ENCODE results near the gene NUP42.

DNA sequence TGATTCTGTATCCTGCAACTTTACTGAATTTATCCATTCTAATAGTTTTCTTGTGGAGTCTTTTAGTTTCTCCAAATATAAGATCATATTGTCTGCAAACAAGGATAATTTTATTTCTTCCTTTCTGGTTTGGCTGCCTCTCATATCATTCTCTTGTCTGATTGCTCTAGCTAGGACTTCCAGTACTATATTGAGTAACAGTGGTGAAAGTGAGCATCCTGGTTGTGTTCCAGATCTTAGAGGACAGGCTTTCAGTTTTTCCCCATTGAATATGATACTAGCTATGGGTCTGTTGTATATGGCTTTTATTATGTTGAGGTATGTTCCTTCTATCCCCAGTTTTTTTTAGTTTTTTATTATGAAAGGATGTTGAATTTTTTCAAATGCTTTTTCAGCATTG, 48.1 kb upstream of the NUP42 start:
- TF ChIP-seq NFIC (IDR thresholded peaks at IDR 0.05), result no peak
- TF ChIP-seq, protein P1, sequence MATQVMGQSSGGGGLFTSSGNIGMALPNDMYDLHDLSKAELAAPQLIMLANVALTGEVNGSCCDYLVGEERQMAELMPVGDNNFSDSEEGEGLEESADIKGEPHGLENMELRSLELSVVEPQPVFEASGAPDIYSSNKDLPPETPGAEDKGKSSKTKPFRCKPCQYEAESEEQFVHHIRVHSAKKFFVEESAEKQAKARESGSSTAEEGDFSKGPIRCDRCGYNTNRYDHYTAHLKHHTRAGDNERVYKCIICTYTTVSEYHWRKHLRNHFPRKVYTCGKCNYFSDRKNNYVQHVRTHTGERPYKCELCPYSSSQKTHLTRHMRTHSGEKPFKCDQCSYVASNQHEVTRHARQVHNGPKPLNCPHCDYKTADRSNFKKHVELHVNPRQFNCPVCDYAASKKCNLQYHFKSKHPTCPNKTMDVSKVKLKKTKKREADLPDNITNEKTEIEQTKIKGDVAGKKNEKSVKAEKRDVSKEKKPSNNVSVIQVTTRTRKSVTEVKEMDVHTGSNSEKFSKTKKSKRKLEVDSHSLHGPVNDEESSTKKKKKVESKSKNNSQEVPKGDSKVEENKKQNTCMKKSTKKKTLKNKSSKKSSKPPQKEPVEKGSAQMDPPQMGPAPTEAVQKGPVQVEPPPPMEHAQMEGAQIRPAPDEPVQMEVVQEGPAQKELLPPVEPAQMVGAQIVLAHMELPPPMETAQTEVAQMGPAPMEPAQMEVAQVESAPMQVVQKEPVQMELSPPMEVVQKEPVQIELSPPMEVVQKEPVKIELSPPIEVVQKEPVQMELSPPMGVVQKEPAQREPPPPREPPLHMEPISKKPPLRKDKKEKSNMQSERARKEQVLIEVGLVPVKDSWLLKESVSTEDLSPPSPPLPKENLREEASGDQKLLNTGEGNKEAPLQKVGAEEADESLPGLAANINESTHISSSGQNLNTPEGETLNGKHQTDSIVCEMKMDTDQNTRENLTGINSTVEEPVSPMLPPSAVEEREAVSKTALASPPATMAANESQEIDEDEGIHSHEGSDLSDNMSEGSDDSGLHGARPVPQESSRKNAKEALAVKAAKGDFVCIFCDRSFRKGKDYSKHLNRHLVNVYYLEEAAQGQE (IDR thresholded peaks at IDR 0.05; ENCODE audit: low read depth), result no peak
- no peak for TF ChIP-seq EGR1 (IDR thresholded peaks at IDR 0.05)
- TF ChIP-seq CEBPB (IDR thresholded peaks at IDR 0.05), result no peak
- TF ChIP-seq YY1 (IDR thresholded peaks at IDR 0.05; ENCODE audit: low read depth), result no peak
- TF ChIP-seq CREB1 (IDR thresholded peaks at IDR 0.05; ENCODE audit: low read depth), result no peak
- no peak for TF ChIP-seq EP300 (IDR thresholded peaks at IDR 0.05; ENCODE audit: borderline replicate concordance)
